Head of caudate nucleus (tissue), 42 donors: ENCODE measurements around the gene CD28.

Experiments used
- DNase-seq, 42 donors: peaks; one replicate each; pipeline versions ENCODE4 v3.0.0 to v3.0.0-alpha.2; 2020 to 2021; ENCODE audit warnings: mixed read lengths in 7 of 42
- intact Hi-C: fragments of 100-400 bp; cut with DNase I; formaldehyde crosslinking; loops from one replicate; pipeline ENCODE4 v1.15.0; 2022

CD28 gene

GRCh38 chr2:203706403-203706802 is at the start of gene CD28:
Gene CD28, plus strand, starts transcription at chr2:203706639. Its CDS starts 58 bp downstream, at chr2:203706697.
- intact Hi-C loops = no loop called here

GRCh38 chr2:203659331-203660049 is 46.9 kb upstream of the CD28 start:
- peak in 2 of 42 donors; percentile 39 to 49 for DNase-seq
- intact Hi-C loops = no loop called here

More at GRCh38 chr2:203706403-203706802, at the start of gene CD28:
- DNase-seq = peak in 4 of 42 donors; percentile 6 to 34 (median 16)

- peak in 1 of 42 donors; percentile 2 for DNase-seq
- intact Hi-C loops = no loop called here
Observed at GRCh38 chr2:203660465-203660864, 46.0 kb upstream of the CD28 start.

GRCh38 chr2:203661279-203661908 is 45.0 kb upstream of the CD28 start:
- peak in 1 of 42 donors; percentile 32 for DNase-seq
- intact Hi-C loops = no loop called here

- intact Hi-C loops = no loop called here
- no peak for DNase-seq
Observed at GRCh38 chr2:203662487-203662886, 44.0 kb upstream of the CD28 start.

- intact Hi-C loops = no loop called here
Observed at GRCh38 chr2:203662951-203663350, 43.5 kb upstream of the CD28 start.

GRCh38 chr2:203664029-203664755 is 42.2 kb upstream of the CD28 start:
- DNase-seq = peak in 1 of 42 donors; percentile 26
- intact Hi-C loops = no loop called here

More at GRCh38 chr2:203662951-203663350, 43.5 kb upstream of the CD28 start:
- DNase-seq = no peak

GRCh38 chr2:203667838-203668237 is 38.6 kb upstream of the CD28 start:
- intact Hi-C loops = no loop called here
- peak in 1 of 42 donors; percentile 4 for DNase-seq

GRCh38 chr2:203669820-203670219 is 36.6 kb upstream of the CD28 start:
- DNase-seq = peak in 1 of 42 donors; percentile 2
- intact Hi-C loops = no loop called here

- DNase-seq = no peak
- intact Hi-C loops = no loop called here
Observed at GRCh38 chr2:203670939-203671338, 35.5 kb upstream of the CD28 start.

GRCh38 chr2:203671876-203672275 is 34.6 kb upstream of the CD28 start:
- no peak for DNase-seq
- intact Hi-C loops = no loop called here

GRCh38 chr2:203672856-203673255 is 33.6 kb upstream of the CD28 start:
- intact Hi-C loops = no loop called here
- DNase-seq = no peak

GRCh38 chr2:203673933-203674332 is 32.5 kb upstream of the CD28 start:
- no peak for DNase-seq
- intact Hi-C loops = no loop called here

GRCh38 chr2:203675086-203675485 is 31.4 kb upstream of the CD28 start:
- no peak for DNase-seq
- intact Hi-C loops = no loop called here

- DNase-seq = peak in 1 of 42 donors; percentile 17
- intact Hi-C loops = no loop called here
Observed at GRCh38 chr2:203678971-203679370, 27.5 kb upstream of the CD28 start.

- peak in 1 of 42 donors; percentile 19 for DNase-seq
- intact Hi-C loops = no loop called here
Observed at GRCh38 chr2:203679401-203679800, 27.0 kb upstream of the CD28 start.

GRCh38 chr2:203681978-203682377 is 24.5 kb upstream of the CD28 start:
- intact Hi-C loops = no loop called here
- DNase-seq = no peak

- intact Hi-C loops = no loop called here
Observed at GRCh38 chr2:203682688-203683130, 23.7 kb upstream of the CD28 start.

GRCh38 chr2:203683421-203683820 is 23.0 kb upstream of the CD28 start:
- intact Hi-C loops = no loop called here
- no peak for DNase-seq

More at GRCh38 chr2:203682688-203683130, 23.7 kb upstream of the CD28 start:
- DNase-seq = no peak
